SK-N-SH treated with all-trans-retinoic acid at 6 μM for 48 hours (cell line): ENCODE measurements around the gene ANKS3.

ENCODE experiments used
- ESRRG ChIP-seq: fragments of 250-450 bp; sonication (Bioruptor Pico); IDR thresholded peaks from 2 replicates; pipeline ENCODE4 v1.6.1; 2021; ENCODE audit warnings: mild to moderate bottlenecking
- OSR1 ChIP-seq: fragments of 250-450 bp; sonication (Bioruptor Pico); IDR thresholded peaks from 2 replicates; pipeline ENCODE4 v1.8.0; 2022; ENCODE audit warnings: moderate library complexity, mild to moderate bottlenecking, inconsistent platforms
- PATZ1 ChIP-seq: fragments of 250-450 bp; sonication (Bioruptor Pico); IDR thresholded peaks from 2 replicates; pipeline ENCODE4 v1.8.0; 2020; ENCODE audit warnings: mild to moderate bottlenecking, moderate library complexity, borderline replicate concordance
- SNAI2 ChIP-seq: fragments of 250-450 bp; sonication (Bioruptor Pico); IDR thresholded peaks from 2 replicates; pipeline ENCODE4 v1.5.0; 2020; ENCODE audit warnings: mild to moderate bottlenecking, moderate library complexity
- TCF4 ChIP-seq: fragments of 250-450 bp; sonication (Bioruptor Pico); IDR thresholded peaks from 2 replicates; pipeline ENCODE4 v1.8.0; 2021; ENCODE audit warnings: mild to moderate bottlenecking, moderate library complexity, borderline replicate concordance
- ZFP3 ChIP-seq: fragments of 250-450 bp; sonication (Bioruptor Pico); IDR thresholded peaks from 2 replicates; pipeline ENCODE4 v1.5.0; 2020; ENCODE audit warnings: mild to moderate bottlenecking, moderate library complexity
- ZFP30 ChIP-seq: fragments of 450-650 bp; formaldehyde crosslinking; IDR thresholded peaks from 2 replicates; pipeline ENCODE4 v1.5.0; 2022; ENCODE audit warnings: mild to moderate bottlenecking, moderate library complexity
- ZNF70 ChIP-seq: fragments of 450-650 bp; formaldehyde crosslinking; IDR thresholded peaks from 2 replicates; pipeline ENCODE4 v1.5.0; 2020; ENCODE audit warnings: mild to moderate bottlenecking, moderate library complexity
- ZNF8 ChIP-seq: fragments of 450-650 bp; formaldehyde crosslinking; IDR thresholded peaks from 2 replicates; pipeline ENCODE4 v1.5.0; 2020; ENCODE audit warnings: mild to moderate bottlenecking, moderate library complexity

- TF ChIP-seq ZFP30 (CRISPR knock-in tag), result no peak
- TF ChIP-seq TCF4 (CRISPR knock-in tag), result no peak
- no peak for TF ChIP-seq SNAI2 (CRISPR knock-in tag)
- TF ChIP-seq ZNF70 (CRISPR knock-in tag), result no peak
- TF ChIP-seq ESRRG (CRISPR knock-in tag), result no peak
- TF ChIP-seq ZNF8 (CRISPR knock-in tag), result no peak
- TF ChIP-seq OSR1 (CRISPR knock-in tag), result no peak
- no peak for TF ChIP-seq PATZ1 (CRISPR knock-in tag)
- TF ChIP-seq ZFP3, result no peak
Measured at GRCh38 chr16:4777339-4778049, 43.4 kb upstream of the ANKS3 start.
